NT2/D1 (cell line): ENCODE measurements around the gene NDST3.

ENCODE experiments used
- SUZ12 ChIP-seq: IDR thresholded peaks from 2 replicates; pipeline ENCODE4 v1.6.1; 2011; ENCODE audit not compliant: insufficient read length, insufficient read depth; ENCODE audit errors: extremely low read depth
- ZNF274 ChIP-seq: IDR thresholded peaks from 2 replicates; pipeline ENCODE4 v1.6.1; 2011; ENCODE audit warnings: mild to moderate bottlenecking, low read depth, low read length

DNA sequence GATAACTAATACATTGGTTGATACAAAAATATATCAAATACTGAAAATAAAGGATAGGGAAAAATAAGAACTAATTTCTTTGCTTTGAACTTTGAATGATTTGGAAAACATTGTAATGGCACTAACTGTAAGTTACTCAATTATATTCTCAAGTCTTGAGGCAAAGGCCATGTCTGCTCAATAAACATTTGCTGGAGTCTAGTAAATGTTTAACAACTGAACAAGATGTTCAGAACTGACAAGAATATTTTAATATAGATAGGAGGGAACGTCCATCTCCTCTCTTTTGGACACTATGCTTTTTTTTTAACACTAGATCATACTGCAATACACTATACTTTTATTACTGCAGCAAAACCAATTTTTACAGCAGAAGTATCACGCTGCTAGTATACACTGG lies 242.3 kb downstream of the NDST3 start:
- TF ChIP-seq ZNF274 = no peak
- no peak for TF ChIP-seq SUZ12
